ENCODE measurements around the gene C2orf49. TPM values are rescaled to one million over a fixed set of nuclear protein-coding genes. Genes with fewer than 3 reads are reported as not detected.

The C2orf49 gene
- total RNA-seq, 2 donors from 2014 or later, result 18.1 to 22.2 TPM

GRCh38 chr2:105376789-105377240 is 39.5 kb downstream of the C2orf49 start:
- TF ChIP-seq CTCF (conservative IDR thresholded peaks at IDR 0.05), result no peak
- no peak overlapping the region for H3K9ac ChIP-seq (ENCODE audit: extremely low read depth, low read length, poor library complexity, severe bottlenecking)
- DNase-seq, result no peak
- Mint-ChIP-seq H3K4me3 (no peak overlapping the region), H3K9me3 (no peaks in the 10 kb centered on the region), H3K27ac (peak overlapping the region; percentile 10), H3K36me3 (ENCODE audit: low read depth) (peaks cover 10% of the 10 kb centered on the region), H3K27me3 (ENCODE audit: insufficient read depth) (no peaks in the 10 kb centered on the region), H3K4me1 (no peaks in the 10 kb centered on the region)
- no peaks in the 10 kb centered on the region for H3K4me1 ChIP-seq (ENCODE audit: control insufficient read depth, insufficient read depth, low read length)
- WGBS, 2 experiments (ENCODE audit: insufficient coverage in 1 of 2, insufficient read length in 1 of 2), result 94 to 97% methylated on average over 3 to 5 of the region's 5 CpGs
- no peak overlapping the region for H3K27ac ChIP-seq (ENCODE audit: low read depth, low read length)
- no peaks in the 10 kb centered on the region for H3K9me3 ChIP-seq (ENCODE audit: control insufficient read depth, low read length)
- H3K27me3 ChIP-seq (ENCODE audit: control insufficient read depth, insufficient read depth, low read length, poor library complexity, severe bottlenecking), result no peaks in the 10 kb centered on the region
- H3K4me3 ChIP-seq (ENCODE audit: low read length), result no peak overlapping the region
- H3K36me3 ChIP-seq (ENCODE audit: control insufficient read depth, insufficient read depth, low read length), result peaks cover 34% of the 10 kb centered on the region

GRCh38 chr2:105377871-105378270 is 40.5 kb downstream of the C2orf49 start:
- Histone ChIP-seq H3K36me3 (ENCODE audit: control insufficient read depth, insufficient read depth, low read length) (peaks cover 35% of the 10 kb centered on the region), H3K4me3 (ENCODE audit: low read length) (no peak overlapping the region), H3K9ac (ENCODE audit: extremely low read depth, low read length, poor library complexity, severe bottlenecking) (no peak overlapping the region), H3K4me1 (ENCODE audit: control insufficient read depth, insufficient read depth, low read length) (no peaks in the 10 kb centered on the region), H3K27ac (ENCODE audit: low read depth, low read length) (no peak overlapping the region), H3K9me3 (ENCODE audit: control insufficient read depth, low read length) (no peaks in the 10 kb centered on the region), H3K27me3 (ENCODE audit: control insufficient read depth, insufficient read depth, low read length, poor library complexity, severe bottlenecking) (no peaks in the 10 kb centered on the region)
- WGBS, 2 experiments (ENCODE audit: insufficient coverage in 1 of 2, insufficient read length in 1 of 2), result 86 to 96% methylated on average over 3 of the region's 3 CpGs
- H3K27me3 Mint-ChIP-seq (ENCODE audit: insufficient read depth), result no peaks in the 10 kb centered on the region
- no peak for DNase-seq
- peaks cover 10% of the 10 kb centered on the region for H3K36me3 Mint-ChIP-seq (ENCODE audit: low read depth)
- no peak overlapping the region for H3K4me3 Mint-ChIP-seq
- TF ChIP-seq CTCF (conservative IDR thresholded peaks at IDR 0.05), result peak; percentile 59
- H3K9me3 Mint-ChIP-seq, result no peaks in the 10 kb centered on the region
- H3K4me1 Mint-ChIP-seq, result no peaks in the 10 kb centered on the region
- H3K27ac Mint-ChIP-seq, result no peak overlapping the region

- DNase-seq, result no peak
- Mint-ChIP-seq H3K36me3 (ENCODE audit: low read depth) (peaks cover 7% of the 10 kb centered on the region), H3K9me3 (no peaks in the 10 kb centered on the region), H3K4me1 (no peaks in the 10 kb centered on the region), H3K27me3 (ENCODE audit: insufficient read depth) (no peaks in the 10 kb centered on the region), H3K4me3 (no peak overlapping the region), H3K27ac (peak overlapping the region; percentile 17)
- Histone ChIP-seq H3K27ac (ENCODE audit: low read depth, low read length) (no peak overlapping the region), H3K4me1 (ENCODE audit: control insufficient read depth, insufficient read depth, low read length) (no peaks in the 10 kb centered on the region), H3K9me3 (ENCODE audit: control insufficient read depth, low read length) (no peaks in the 10 kb centered on the region), H3K27me3 (ENCODE audit: control insufficient read depth, insufficient read depth, low read length, poor library complexity, severe bottlenecking) (no peaks in the 10 kb centered on the region), H3K9ac (ENCODE audit: extremely low read depth, low read length, poor library complexity, severe bottlenecking) (no peak overlapping the region), H3K36me3 (ENCODE audit: control insufficient read depth, insufficient read depth, low read length) (peaks cover 33% of the 10 kb centered on the region), H3K4me3 (ENCODE audit: low read length) (no peak overlapping the region)
- no peak for TF ChIP-seq CTCF (conservative IDR thresholded peaks at IDR 0.05)
- WGBS, 2 experiments (ENCODE audit: insufficient coverage in 1 of 2, insufficient read length in 1 of 2), result 88 to 94% methylated on average over 10 to 12 of the region's 12 CpGs
Measured at GRCh38 chr2:105378276-105378840, 41.0 kb downstream of the C2orf49 start.
